HG03521 (cell line): ENCODE measurements around the gene SF3B6.
"Not testable (repeated sequence)": the region's sequence is repeated elsewhere in the genome, so short reads cannot be mapped to it uniquely, and the experiment has no call there.

Source experiments
- ATAC-seq: cut with Tn5 transposase; IDR thresholded peaks from one replicate; pipeline ENCODE4 v1.9.1; 2021; ENCODE audit warnings: mild to moderate bottlenecking, moderate library complexity; ENCODE audit not compliant: unreplicated experiment

SF3B6 gene

GRCh38 chr2:24075915-24076848 lies at the start of gene SF3B6:
SF3B6 (minus strand) TSS chr2:24076326; CDS start chr2:24076229, 97 bp downstream.
- ATAC-seq, result peak; percentile 93

- peak; percentile 5 for ATAC-seq
Observed at GRCh38 chr2:24123922-24124580, 47.9 kb upstream of the SF3B6 start.

GRCh38 chr2:24123195-24123921 lies 47.2 kb upstream of the SF3B6 start, which contains the start of the genes FAM228B and PFN4:
FAM228B (plus strand) TSS chr2:24123469; CDS start chr2:24124362, 893 bp downstream.
PFN4 (minus strand) TSS chr2:24123334; CDS start chr2:24122535, 799 bp downstream.
- peak; percentile 87 for ATAC-seq

GRCh38 chr2:24122366-24123194 lies 46.5 kb upstream of the SF3B6 start:
- ATAC-seq, result no peak

- ATAC-seq, result no peak
Observed at GRCh38 chr2:24121469-24121868, 45.3 kb upstream of the SF3B6 start.

GRCh38 chr2:24121066-24121465 lies 44.9 kb upstream of the SF3B6 start:
- no peak for ATAC-seq

- no peak for ATAC-seq
Observed at GRCh38 chr2:24117902-24118301, 41.8 kb upstream of the SF3B6 start.

GRCh38 chr2:24115057-24115456 lies 38.9 kb upstream of the SF3B6 start:
- ATAC-seq, result no peak

- no peak for ATAC-seq
Observed at GRCh38 chr2:24111407-24111901, 35.3 kb upstream of the SF3B6 start.

GRCh38 chr2:24110660-24111303 lies 34.7 kb upstream of the SF3B6 start:
- ATAC-seq, result no peak

- not testable (repeated sequence) for ATAC-seq
Observed at GRCh38 chr2:24109431-24109830, 33.3 kb upstream of the SF3B6 start.

GRCh38 chr2:24107336-24107735 lies 31.2 kb upstream of the SF3B6 start:
- no peak for ATAC-seq

GRCh38 chr2:24106786-24107185 lies 30.7 kb upstream of the SF3B6 start:
- ATAC-seq, result no peak

GRCh38 chr2:24105816-24106215 lies 29.7 kb upstream of the SF3B6 start:
- no peak for ATAC-seq

GRCh38 chr2:24104906-24105305 lies 28.8 kb upstream of the SF3B6 start:
- no peak for ATAC-seq

GRCh38 chr2:24104110-24104650 lies 28.1 kb upstream of the SF3B6 start:
- ATAC-seq, result no peak

GRCh38 chr2:24102677-24103076 lies 26.6 kb upstream of the SF3B6 start:
- ATAC-seq, result no peak

- ATAC-seq, result no peak
Observed at GRCh38 chr2:24101992-24102391, 25.9 kb upstream of the SF3B6 start.

- ATAC-seq, result not testable (repeated sequence)
Observed at GRCh38 chr2:24100732-24101131, 24.6 kb upstream of the SF3B6 start.
